Peyer's patch (tissue), 4 donors: ENCODE measurements around the gene JAZF1.

Experiments
- CTCF ChIP-seq, 6 experiments: fragments of 450-650 bp in 4 of 6; fragments of 200-600 bp in 2 of 6; sonication (generic) in 1 of 6; IDR thresholded peaks; one replicate each; pipeline ENCODE4 v1.5.1; 2017 to 2019; ENCODE audit warnings: antibody characterized with exemption in 6 of 6, mild to moderate bottlenecking in 3 of 6, moderate library complexity in 1 of 6
- POLR2A ChIP-seq, 2 donors: fragments of 450-650 bp; IDR thresholded peaks; one replicate each; pipeline ENCODE4 v1.5.1; 2017; ENCODE audit warnings: antibody characterized with exemption in 2 of 2, mild to moderate bottlenecking in 2 of 2, moderate library complexity in 2 of 2

- TF ChIP-seq CTCF (IDR thresholded peaks at IDR 0.05) (no peak), POLR2A (IDR thresholded peaks at IDR 0.05) (no peak)
Observed at GRCh38 chr7:28132959-28133870, 47.4 kb downstream of the JAZF1 start.
